Panc1 (cell line): ENCODE results near the gene HSBP1L1. TPM values are rescaled to one million over a fixed set of nuclear protein-coding genes. Genes with fewer than 3 reads are reported as not detected.

Source experiments
- ATAC-seq: fragments of 200-7000 bp; cut with Tn5 transposase; 2 replicates; pipeline ENCODE4 v1.9.1; 2020; ENCODE audit warnings: mild to moderate bottlenecking, moderate library complexity
- BruUV-seq: library from RNA; stranded (reverse); fragments of 400-500 nt; replicated peaks from 2 replicates; lab custom pipeline; 2021; lab: Mats Ljungman, UMichigan
- CTCF ChIA-PET: fragments of 300-600 bp; sonication (Branson Sonifier 250); formaldehyde crosslinking; loops from one replicate; lab custom pipeline; 2022; ENCODE audit warnings: antibody characterized with exemption; lab: Charles Lee
- POLR2A ChIA-PET: fragments of 300-600 bp; sonication (Branson Sonifier 250); formaldehyde crosslinking; loops from one replicate; lab custom pipeline; 2022; ENCODE audit warnings: antibody characterized with exemption; lab: Charles Lee
- DNase-seq: peaks from one replicate; pipeline ENCODE4 v3.0.0-alpha.2; 2010; ENCODE audit warnings: low read depth, low spot score
- H3K27ac ChIP-seq: 2 replicates; pipeline ENCODE4 v1.5.1; 2011; ENCODE audit warnings: mild to moderate bottlenecking, low read length, inconsistent platforms
- H3K27me3 ChIP-seq: fragments of 200-500 bp; sonication (Bioruptor generic); 2 replicates; pipeline ENCODE4 v1.6.0; 2014; ENCODE audit warnings: low read length, inconsistent platforms; ENCODE audit not compliant: control insufficient read depth, insufficient read depth
- H3K36me3 ChIP-seq: fragments of 200-500 bp; sonication (Bioruptor generic); 2 replicates; pipeline ENCODE4 v1.5.1; 2014; ENCODE audit warnings: inconsistent platforms, mild to moderate bottlenecking, low read length, moderate library complexity; ENCODE audit not compliant: control insufficient read depth, insufficient read depth
- H3K4me1 ChIP-seq: 2 replicates; pipeline ENCODE4 v1.5.1; 2011; ENCODE audit warnings: inconsistent platforms, mild to moderate bottlenecking, low read length, moderate library complexity; ENCODE audit not compliant: control insufficient read depth, insufficient read depth
- H3K4me3 ChIP-seq, 2 experiments: 2 replicates each; pipeline ENCODE4 v1.5.1; 2011 to 2012; ENCODE audit warnings: low read depth in 2 of 2, low read length in 2 of 2, mild to moderate bottlenecking in 2 of 2, inconsistent platforms in 1 of 2, moderate library complexity in 1 of 2
- H3K9me3 ChIP-seq: fragments of 200-500 bp; sonication (Bioruptor generic); 2 replicates; pipeline ENCODE4 v1.5.1; 2014; ENCODE audit warnings: low read depth, mild to moderate bottlenecking, inconsistent platforms, low read length, moderate library complexity; ENCODE audit not compliant: control insufficient read depth, insufficient read depth
- POLR2AphosphoS5 ChIP-seq: IDR thresholded peaks from 2 replicates; pipeline ENCODE4 v1.6.1; 2012; ENCODE audit warnings: mild to moderate bottlenecking, low read depth, low read length, moderate library complexity
- SIN3A ChIP-seq: IDR thresholded peaks from 2 replicates; pipeline ENCODE4 v1.6.1; 2012; ENCODE audit warnings: low read depth, mild to moderate bottlenecking, low read length, moderate library complexity, borderline replicate concordance; ENCODE audit not compliant: insufficient read depth
- TCF7L2 ChIP-seq: IDR thresholded peaks from 2 replicates; pipeline ENCODE4 v1.6.1; 2011; ENCODE audit warnings: mild to moderate bottlenecking, low read depth, low read length, inconsistent platforms
- in situ Hi-C: cut with HindIII; loops from 2 replicates; pipeline ENCODE4 v1.10.0; 2016; ENCODE audit warnings: low sequenced_read_pairs, low pct_unique_long_range_greater_than_20kb
- intact Hi-C: fragments of 100-400 bp; cut with micrococcal nuclease; formaldehyde crosslinking; loops from one replicate; pipeline ENCODE4 v1.10.0; 2022; ENCODE audit not compliant: unreplicated experiment
- total RNA-seq: library from RNA; stranded (reverse); gene quantifications from one replicate; pipeline ENCODE4 v1.2.1, GENCODE V29; 2021; ENCODE audit not compliant: unreplicated experiment
- TF ChIP-seq, protein P1 (sequence below): fragments of 450-650 bp; IDR thresholded peaks from 2 replicates; pipeline ENCODE4 v1.5.1; 2017; ENCODE audit warnings: mild to moderate bottlenecking
- TF ChIP-seq, protein P2 (sequence below), 2 experiments: IDR thresholded peaks; 2 replicates each; pipeline ENCODE4 v1.6.1; 2011 to 2012; ENCODE audit warnings: low read depth in 2 of 2, control low read depth in 1 of 2, low read length in 1 of 2, mild to moderate bottlenecking in 1 of 2, moderate library complexity in 1 of 2; ENCODE audit not compliant: insufficient read depth in 1 of 2

The HSBP1L1 gene
- total RNA-seq, 1 experiment from 2014 or later, result 45.4 TPM

DNA sequence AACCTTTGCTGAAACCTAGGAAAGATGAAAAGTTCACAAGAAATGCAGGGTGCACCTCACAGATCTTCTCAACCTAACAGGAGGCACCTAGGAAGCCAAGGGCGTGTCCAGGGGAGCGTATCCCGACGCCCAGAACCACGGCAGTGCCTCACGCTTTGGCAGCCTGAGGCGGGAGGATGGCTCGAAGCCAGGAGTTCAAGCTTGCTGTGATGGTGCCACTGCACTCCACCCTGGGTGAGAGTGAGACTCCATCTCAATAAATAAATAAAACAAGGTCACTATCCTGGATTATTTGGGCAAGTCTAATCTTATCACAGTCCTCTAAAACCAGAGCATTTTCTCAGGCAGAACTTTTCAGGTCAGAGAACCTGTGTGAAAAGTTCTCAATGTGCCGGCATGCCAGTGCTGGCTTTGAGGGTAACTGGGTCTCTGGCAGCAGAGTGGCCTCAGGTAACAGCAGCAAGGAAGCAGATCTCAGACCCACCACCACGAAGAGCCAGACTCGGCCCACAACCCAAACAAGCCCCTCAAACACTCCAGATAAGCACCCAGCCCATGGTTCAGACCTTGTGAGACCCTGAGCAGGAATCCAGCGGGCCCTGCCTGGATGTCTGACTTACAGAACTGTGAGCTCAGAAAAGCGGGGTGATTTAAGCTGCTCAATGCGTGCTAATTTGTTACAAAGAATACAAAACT is 11.7 kb downstream of the HSBP1L1 start:
- H3K4me1 ChIP-seq, result peaks cover 19% of the 10 kb centered on the region
- TF ChIP-seq, protein P1, sequence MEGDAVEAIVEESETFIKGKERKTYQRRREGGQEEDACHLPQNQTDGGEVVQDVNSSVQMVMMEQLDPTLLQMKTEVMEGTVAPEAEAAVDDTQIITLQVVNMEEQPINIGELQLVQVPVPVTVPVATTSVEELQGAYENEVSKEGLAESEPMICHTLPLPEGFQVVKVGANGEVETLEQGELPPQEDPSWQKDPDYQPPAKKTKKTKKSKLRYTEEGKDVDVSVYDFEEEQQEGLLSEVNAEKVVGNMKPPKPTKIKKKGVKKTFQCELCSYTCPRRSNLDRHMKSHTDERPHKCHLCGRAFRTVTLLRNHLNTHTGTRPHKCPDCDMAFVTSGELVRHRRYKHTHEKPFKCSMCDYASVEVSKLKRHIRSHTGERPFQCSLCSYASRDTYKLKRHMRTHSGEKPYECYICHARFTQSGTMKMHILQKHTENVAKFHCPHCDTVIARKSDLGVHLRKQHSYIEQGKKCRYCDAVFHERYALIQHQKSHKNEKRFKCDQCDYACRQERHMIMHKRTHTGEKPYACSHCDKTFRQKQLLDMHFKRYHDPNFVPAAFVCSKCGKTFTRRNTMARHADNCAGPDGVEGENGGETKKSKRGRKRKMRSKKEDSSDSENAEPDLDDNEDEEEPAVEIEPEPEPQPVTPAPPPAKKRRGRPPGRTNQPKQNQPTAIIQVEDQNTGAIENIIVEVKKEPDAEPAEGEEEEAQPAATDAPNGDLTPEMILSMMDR, result no peak
- TF ChIP-seq POLR2AphosphoS5, result no peak
- TF ChIP-seq TCF7L2, result no peak
- TF ChIP-seq, protein P2, sequence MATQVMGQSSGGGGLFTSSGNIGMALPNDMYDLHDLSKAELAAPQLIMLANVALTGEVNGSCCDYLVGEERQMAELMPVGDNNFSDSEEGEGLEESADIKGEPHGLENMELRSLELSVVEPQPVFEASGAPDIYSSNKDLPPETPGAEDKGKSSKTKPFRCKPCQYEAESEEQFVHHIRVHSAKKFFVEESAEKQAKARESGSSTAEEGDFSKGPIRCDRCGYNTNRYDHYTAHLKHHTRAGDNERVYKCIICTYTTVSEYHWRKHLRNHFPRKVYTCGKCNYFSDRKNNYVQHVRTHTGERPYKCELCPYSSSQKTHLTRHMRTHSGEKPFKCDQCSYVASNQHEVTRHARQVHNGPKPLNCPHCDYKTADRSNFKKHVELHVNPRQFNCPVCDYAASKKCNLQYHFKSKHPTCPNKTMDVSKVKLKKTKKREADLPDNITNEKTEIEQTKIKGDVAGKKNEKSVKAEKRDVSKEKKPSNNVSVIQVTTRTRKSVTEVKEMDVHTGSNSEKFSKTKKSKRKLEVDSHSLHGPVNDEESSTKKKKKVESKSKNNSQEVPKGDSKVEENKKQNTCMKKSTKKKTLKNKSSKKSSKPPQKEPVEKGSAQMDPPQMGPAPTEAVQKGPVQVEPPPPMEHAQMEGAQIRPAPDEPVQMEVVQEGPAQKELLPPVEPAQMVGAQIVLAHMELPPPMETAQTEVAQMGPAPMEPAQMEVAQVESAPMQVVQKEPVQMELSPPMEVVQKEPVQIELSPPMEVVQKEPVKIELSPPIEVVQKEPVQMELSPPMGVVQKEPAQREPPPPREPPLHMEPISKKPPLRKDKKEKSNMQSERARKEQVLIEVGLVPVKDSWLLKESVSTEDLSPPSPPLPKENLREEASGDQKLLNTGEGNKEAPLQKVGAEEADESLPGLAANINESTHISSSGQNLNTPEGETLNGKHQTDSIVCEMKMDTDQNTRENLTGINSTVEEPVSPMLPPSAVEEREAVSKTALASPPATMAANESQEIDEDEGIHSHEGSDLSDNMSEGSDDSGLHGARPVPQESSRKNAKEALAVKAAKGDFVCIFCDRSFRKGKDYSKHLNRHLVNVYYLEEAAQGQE (IDR thresholded peaks at IDR 0.05; ENCODE audit: insufficient read depth in 1 of 2, low read depth in 2 of 2, low read length in 1 of 2), result no peak
- TF ChIP-seq SIN3A, result no peak
- CTCF ChIA-PET, result no interaction called here
- POLR2A ChIA-PET, result no interaction called here
- ATAC-seq (no peak), DNase-seq (no peak)
- no peaks in the 10 kb centered on the region for H3K9me3 ChIP-seq
- no peak overlapping the region for H3K4me3 ChIP-seq
- no TSS peak for BruUV-seq
- H3K27me3 ChIP-seq, result no peaks in the 10 kb centered on the region
- intact Hi-C loops, result loop anchor here (10.0 kb wide), 1 partner anchor 169 kb away; no protein-coding TSS in a partner anchor
- in situ Hi-C loops, result no loop called here
- peaks cover 7% of the 10 kb centered on the region; the same call in 1 of the 2 replicates for H3K36me3 ChIP-seq
- H3K27ac ChIP-seq, result no peak overlapping the region

- H3K4me3 ChIP-seq, result no peak overlapping the region
- ChIA-PET CTCF (no interaction called here), POLR2A (interaction anchor here (0.6 kb wide), 1 partner anchor 8 kb away, joined by 4 read pairs; no protein-coding TSS in a partner anchor)
- in situ Hi-C loops, result no loop called here
- 0 out of 2 replicates have a peak, but pooled peaks cover 3% of the 10 kb centered on the region for H3K36me3 ChIP-seq
- ATAC-seq (no peak; the same call in 1 of the 2 replicates), DNase-seq (no peak)
- BruUV-seq, result no TSS peak
- TF ChIP-seq, protein P2 (IDR thresholded peaks at IDR 0.05; ENCODE audit: insufficient read depth in 1 of 2, low read depth in 2 of 2, low read length in 1 of 2), result no peak
- TF ChIP-seq POLR2AphosphoS5 (no peak), SIN3A (no peak), TCF7L2 (no peak)
- TF ChIP-seq, protein P1, result no peak
- no peaks in the 10 kb centered on the region for H3K27me3 ChIP-seq
- no peaks in the 10 kb centered on the region for H3K9me3 ChIP-seq
- intact Hi-C loops, result loop anchor here (10.0 kb wide), 1 partner anchor 165 kb away; no protein-coding TSS in a partner anchor
- H3K27ac ChIP-seq, result no peak overlapping the region
- H3K4me1 ChIP-seq, result peaks cover 23% of the 10 kb centered on the region
These were observed 15.4 kb downstream of the HSBP1L1 start for GRCh38 chr18:79979843-79980242.
